Measurements from ENCODE around the gene ZNF469. TPM values are rescaled to one million over a fixed set of nuclear protein-coding genes. Genes with fewer than 3 reads are reported as not detected.

ZNF469 gene
- polyA plus RNA-seq, 1 donor from 2014 or later, result not detected

GRCh38 chr16:88355093-88355388, 27.7 kb upstream of the ZNF469 start:
- no peaks in the 10 kb centered on the region for H3K79me2 ChIP-seq (replicated peaks; ENCODE audit: insufficient read depth, low read length)
- H3K27ac ChIP-seq (ENCODE audit: low read length), result no peak overlapping the region
- TF ChIP-seq EZH2 (IDR thresholded peaks at IDR 0.05; ENCODE audit: borderline replicate concordance, insufficient read depth, low read length, poor library complexity, severe bottlenecking), result no peak
- no peak for TF ChIP-seq REST (IDR thresholded peaks at IDR 0.05; ENCODE audit: borderline replicate concordance)
- TF ChIP-seq TAF1 (IDR thresholded peaks at IDR 0.05; ENCODE audit: low read depth), result no peak
- no peak for TF ChIP-seq POLR2AphosphoS5 (IDR thresholded peaks at IDR 0.05)
- TF ChIP-seq MXI1 (conservative IDR thresholded peaks at IDR 0.05; ENCODE audit: poor library complexity, severe bottlenecking), result no peak
- TF ChIP-seq SMC3 (conservative IDR thresholded peaks at IDR 0.05; ENCODE audit: poor library complexity), result no peak
- TF ChIP-seq CTCF (IDR thresholded peaks at IDR 0.05; ENCODE audit: poor library complexity, severe bottlenecking), result no peak
- TF ChIP-seq EP300 (conservative IDR thresholded peaks at IDR 0.05; ENCODE audit: poor library complexity, severe bottlenecking), result no peak
- TF ChIP-seq RAD21 (conservative IDR thresholded peaks at IDR 0.05), result no peak
- H3K9ac ChIP-seq (ENCODE audit: low read length), result no peak overlapping the region
- no peaks in the 10 kb centered on the region for H3K36me3 ChIP-seq (ENCODE audit: insufficient read depth, low read length)
- no peaks in the 10 kb centered on the region for H3K27me3 ChIP-seq (ENCODE audit: insufficient read depth, low read depth, low read length)
- H3K4me3 ChIP-seq (ENCODE audit: low read length), result no peak overlapping the region
- no peaks in the 10 kb centered on the region for H4K20me1 ChIP-seq (ENCODE audit: insufficient read depth)
- H2AFZ ChIP-seq (ENCODE audit: low read depth, low read length), result no peak overlapping the region
- H3F3A ChIP-seq (ENCODE audit: insufficient read depth, low read length, poor library complexity, severe bottlenecking), result no peaks in the 10 kb centered on the region
- H3K9me3 ChIP-seq (ENCODE audit: low read length), result no peaks in the 10 kb centered on the region
- no peak overlapping the region for H3K4me2 ChIP-seq (ENCODE audit: low read length)
- no peaks in the 10 kb centered on the region for H3K9me2 ChIP-seq (ENCODE audit: insufficient read depth, low read length)

GRCh38 chr16:88355389-88356123, 27.2 kb upstream of the ZNF469 start:
- H3K9me2 ChIP-seq (ENCODE audit: insufficient read depth, low read length), result no peaks in the 10 kb centered on the region
- no peaks in the 10 kb centered on the region for H3F3A ChIP-seq (ENCODE audit: insufficient read depth, low read length, poor library complexity, severe bottlenecking)
- no peaks in the 10 kb centered on the region for H3K79me2 ChIP-seq (replicated peaks; ENCODE audit: insufficient read depth, low read length)
- TF ChIP-seq REST (IDR thresholded peaks at IDR 0.05; ENCODE audit: borderline replicate concordance) (no peak), EZH2 (IDR thresholded peaks at IDR 0.05; ENCODE audit: borderline replicate concordance, insufficient read depth, low read length, poor library complexity, severe bottlenecking) (no peak)
- no peaks in the 10 kb centered on the region for H3K36me3 ChIP-seq (ENCODE audit: insufficient read depth, low read length)
- no peaks in the 10 kb centered on the region for H3K27me3 ChIP-seq (ENCODE audit: insufficient read depth, low read depth, low read length)
- H3K4me3 ChIP-seq (ENCODE audit: low read length), result no peak overlapping the region
- no peak overlapping the region for H3K27ac ChIP-seq (ENCODE audit: low read length)
- H3K9me3 ChIP-seq (ENCODE audit: low read length), result no peaks in the 10 kb centered on the region
- no peaks in the 10 kb centered on the region for H4K20me1 ChIP-seq (ENCODE audit: insufficient read depth)
- no peak overlapping the region for H3K4me2 ChIP-seq (ENCODE audit: low read length)
- H3K9ac ChIP-seq (ENCODE audit: low read length), result no peak overlapping the region
- no peak overlapping the region for H2AFZ ChIP-seq (ENCODE audit: low read depth, low read length)

Measured in neural cell (in vitro differentiated cells).